SKM-1 treated with dmso at 0.1 percent for 144 hours (cell line): ENCODE measurements around the gene FAM110A.
A peak's percentile ranks its signal among the peaks of the same experiment; 100 is the strongest.
"Not testable (repeated sequence)": the region's sequence is repeated elsewhere in the genome, so short reads cannot be mapped to it uniquely, and the experiment has no call there.

Experiments used
- DNase-seq: peaks from one replicate; lab custom pipeline; 2025; ENCODE audit not compliant: unreplicated experiment; lab: John Stamatoyannopoulos, UW

Gene FAM110A

DNA sequence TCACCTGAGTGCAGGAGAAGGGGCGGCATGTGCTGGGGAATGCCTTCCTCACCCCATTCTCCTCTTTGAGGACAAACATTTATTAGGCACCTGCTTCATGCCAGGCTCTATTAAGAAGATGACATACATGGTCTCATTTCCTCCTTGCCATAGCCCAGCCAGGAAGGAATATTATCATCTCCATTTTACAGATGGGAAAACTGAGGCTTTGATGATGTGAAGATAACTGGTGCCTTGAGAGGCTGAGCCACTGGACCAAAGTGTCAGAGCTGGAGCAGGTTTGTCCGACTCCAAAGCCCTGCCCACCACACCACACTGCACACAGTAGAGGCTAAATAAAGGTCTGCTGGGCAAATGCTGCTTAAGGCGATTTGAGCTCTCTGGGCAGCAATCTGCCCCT is 37.2 kb downstream of the FAM110A start:
- DNase-seq: no peak

DNA sequence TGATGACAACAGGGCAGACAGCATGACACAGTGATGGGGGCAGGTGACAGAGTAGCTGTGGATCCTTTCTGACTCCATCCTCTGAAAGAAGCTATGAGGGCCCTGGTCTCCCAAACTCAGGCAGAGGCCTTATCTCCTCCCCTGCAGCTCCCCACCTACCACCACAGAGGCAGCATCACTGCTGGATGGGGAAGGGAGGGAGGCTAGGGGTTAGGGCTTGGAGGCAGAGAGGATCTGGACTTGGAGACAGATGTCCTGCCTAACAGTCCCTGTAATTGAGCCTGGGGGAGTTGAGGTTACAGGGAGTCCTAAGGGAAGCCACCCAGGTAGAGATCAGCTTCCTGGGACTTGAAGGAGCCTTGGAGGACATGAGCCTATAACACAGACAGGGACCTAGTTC is 37.9 kb downstream of the FAM110A start:
- no peak for DNase-seq

DNA sequence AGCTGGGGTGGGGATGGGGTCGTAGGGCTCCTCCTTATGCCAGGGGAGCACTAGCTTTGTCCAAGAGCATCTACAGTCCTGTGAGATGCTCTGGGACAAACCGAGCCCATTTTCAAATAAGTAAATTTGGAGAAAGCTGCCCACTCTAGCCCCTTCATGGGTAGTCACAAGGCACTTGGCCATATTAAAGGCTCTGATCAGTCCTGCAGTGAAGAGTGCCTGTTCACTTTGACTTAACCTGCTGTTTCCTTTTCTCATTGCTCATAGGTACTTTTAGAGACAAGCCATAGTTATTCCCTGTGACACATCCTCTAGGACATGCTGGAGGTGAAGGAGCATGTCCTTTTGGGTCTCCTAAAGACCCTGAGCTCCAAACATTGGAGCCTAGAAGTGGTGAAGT is 38.4 kb downstream of the FAM110A start:
- no peak for DNase-seq

DNA sequence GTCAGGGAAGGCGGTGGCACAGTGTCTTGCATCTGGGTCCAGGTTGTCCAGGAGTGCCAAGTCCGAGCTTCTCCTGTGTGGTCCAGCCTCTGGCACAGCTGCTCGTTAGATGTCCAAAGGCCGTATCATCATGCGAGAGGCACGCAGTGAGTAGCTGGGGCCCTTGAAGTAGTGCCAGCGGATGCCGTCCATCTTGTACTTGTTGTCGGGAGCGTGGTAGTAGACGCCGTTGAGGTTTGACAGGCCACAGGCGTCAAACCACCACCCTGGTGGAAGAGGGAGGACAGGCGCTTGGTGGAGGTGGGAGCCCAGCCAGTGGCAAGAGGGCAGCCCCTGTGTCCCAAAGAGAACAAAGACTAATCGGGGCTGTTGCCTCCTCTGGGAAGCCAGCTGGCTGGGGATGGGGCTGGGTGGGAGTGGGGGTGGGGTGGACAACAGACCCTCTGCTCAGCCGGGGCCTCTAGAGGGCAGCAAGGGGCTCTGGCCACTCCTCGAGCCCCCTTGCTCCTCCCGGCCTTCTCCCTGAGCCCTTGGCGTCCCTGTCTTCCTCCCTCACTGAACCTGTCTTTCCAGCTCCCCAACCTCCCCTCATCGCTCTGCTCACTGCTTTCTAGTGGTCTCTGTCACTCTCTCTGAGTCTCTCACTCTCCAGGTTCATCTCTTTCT is 39.5 kb downstream of the FAM110A start:
- DNase-seq: no peak

DNA sequence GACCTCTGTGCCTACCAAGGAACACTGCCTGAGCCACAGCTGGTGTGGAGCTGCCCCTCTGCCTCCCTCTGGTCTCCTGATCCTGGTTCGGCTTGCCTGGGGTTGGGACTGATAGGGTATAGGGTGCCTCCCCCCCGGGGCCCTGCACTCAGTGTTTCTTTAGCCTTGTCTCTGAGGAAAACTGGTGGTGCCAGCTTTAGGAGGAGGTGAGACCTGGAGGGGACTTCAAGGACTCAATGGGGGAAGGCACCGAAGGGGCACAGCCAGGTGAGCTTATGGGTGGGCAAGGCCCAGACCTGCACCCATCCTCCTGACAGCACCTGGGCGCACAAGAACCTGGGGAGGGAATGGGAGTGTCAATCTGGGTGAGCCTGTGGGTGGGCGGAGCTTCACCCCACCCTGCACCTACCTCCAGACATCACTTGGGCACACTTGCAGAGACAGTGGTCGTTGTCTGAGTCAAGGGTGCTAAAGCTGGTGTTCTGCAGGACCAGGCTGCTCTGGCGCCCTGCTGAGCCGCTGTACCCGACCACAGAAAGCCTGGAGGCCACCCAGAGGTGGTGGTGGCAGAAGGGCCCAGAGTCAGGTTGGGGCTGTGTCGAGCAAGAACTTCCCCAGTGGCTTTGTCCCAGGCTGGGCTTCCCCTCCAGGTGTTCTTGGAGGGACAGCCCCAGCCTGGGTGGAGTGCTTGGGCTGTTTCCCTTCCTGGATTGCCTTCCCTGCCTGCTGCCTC is 40.5 kb downstream of the FAM110A start:
- DNase-seq: no peak

DNA sequence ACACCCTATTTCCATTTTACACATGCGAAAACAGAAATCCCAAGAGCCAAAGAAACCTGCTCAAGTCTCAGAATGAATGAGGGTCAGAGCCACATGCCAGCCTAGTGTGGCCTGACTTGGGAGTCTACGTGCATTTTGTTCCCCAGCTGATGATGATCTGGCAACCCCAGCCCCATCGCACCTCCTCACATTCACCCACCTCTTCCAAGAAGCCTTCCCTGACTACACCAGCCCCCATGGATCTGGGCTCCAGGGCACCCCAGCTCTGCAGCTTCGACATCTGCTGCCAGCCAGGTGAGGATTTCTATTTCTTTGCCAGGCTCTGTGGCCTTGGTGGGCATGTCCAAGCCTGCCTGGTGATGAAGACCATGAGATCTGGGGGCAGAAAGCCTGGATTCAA is 41.6 kb downstream of the FAM110A start:
- no peak for DNase-seq

DNA sequence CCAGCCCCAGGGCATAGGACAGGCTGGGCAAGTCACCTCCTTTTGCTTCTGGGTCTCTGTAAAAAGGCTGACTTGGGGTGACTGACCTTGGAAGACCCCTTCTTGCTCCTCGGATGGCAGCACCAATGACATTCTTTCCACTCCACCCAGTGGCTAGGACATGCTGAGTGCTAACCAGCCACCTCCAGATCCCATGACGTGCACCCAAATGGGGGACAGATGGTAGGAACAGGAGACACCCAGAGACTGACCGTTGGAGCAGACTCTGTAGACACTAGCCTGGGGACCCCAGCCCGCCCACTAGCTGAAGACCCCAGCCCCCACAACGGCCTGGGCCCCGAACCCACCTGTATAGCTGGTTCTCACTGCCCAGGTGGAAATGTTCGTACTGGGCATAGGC is 44.3 kb downstream of the FAM110A start:
- no peak for DNase-seq

DNA sequence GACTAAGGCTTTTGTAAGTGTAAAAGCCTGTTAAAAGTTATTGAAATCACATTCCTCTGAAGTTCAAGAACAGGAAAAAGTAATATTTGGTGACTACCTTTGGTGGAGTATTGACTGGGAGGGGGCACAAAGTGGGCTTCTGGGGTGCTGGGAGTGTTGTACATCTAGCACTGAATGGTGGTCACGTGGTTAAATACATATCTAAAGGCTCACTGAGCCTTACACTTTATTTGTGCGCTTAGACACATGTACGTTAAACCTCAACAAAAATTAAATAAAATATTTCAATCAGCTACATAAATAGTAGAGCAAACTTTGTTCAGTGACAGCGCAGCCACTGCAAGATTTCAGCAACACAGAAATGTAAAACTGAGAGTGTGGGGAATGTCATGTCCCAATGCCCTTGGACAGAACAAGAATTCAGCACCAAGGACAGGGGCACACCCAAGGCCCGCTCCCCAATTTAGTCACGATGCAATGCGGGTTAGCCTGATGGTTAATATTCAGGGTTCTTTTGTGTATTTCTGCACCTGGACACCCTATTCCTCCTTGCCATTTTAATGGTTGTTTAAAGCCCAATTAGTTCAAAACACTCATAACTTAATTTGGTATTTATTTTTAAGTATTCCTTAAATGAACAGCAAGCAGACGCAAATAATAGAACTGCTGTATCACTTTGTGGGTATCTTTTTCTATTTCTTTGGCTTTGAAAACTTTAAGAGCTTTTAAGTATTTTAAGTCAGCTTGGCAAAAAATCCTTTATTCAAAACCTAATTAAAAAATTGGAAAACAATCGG is 45.2 kb downstream of the FAM110A start:
- DNase-seq: no peak

DNA sequence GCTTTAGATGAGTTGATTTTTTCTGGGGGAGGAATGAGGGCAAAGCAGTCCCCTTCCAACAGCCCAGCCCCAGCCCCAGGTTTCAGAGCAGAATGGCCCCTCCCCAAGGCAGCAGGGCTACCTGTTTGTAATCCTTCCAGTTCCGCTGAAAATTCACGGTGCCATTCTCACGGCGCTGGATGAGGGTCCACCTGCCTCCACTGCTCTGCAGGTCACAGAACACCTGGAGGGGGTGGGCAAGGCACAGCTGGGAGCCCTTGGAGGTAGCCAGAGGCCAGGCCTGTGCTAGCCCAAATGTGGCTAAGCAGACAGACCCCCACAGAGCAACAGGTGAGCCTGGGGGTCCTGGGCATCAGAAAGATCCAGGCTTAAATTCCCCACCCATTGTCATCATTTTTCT is 46.1 kb downstream of the FAM110A start:
- no peak for DNase-seq

DNA sequence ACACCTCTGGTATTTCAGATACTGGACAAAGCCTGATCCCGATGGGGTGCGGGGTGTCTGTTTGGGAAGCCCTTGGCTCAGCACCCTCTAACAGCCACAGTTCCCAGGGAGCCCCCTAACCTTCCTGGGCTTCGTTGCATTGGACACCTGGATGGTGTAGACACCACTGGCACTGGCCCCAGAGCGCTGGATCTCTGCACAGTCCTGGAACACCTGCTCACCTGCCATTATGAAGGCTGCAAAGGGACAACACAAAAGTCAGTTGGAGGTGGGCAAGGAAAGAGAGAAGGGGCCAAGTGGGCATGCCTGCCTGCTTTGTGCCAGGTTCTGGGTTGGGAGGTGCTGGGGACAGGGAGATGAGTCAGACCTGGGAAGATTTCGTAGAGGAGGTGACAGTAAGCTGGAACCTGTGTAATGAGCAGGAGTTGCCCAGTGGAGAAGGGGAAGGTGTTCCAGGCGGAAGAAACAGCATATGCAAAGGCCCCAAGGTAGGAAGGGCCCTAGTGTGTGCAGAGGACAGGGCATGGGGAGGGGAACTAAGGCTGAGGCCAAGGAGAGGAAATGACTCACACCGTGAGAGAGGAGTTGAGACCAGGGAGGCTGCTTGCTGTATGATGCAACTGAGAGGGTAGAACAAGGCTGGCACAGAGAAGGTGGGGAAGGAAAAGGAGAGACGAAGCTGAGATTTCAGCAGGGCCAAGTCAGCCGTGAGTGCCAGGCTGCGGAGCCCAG is 47.7 kb downstream of the FAM110A start:
- DNase-seq: peak; percentile 47

DNA sequence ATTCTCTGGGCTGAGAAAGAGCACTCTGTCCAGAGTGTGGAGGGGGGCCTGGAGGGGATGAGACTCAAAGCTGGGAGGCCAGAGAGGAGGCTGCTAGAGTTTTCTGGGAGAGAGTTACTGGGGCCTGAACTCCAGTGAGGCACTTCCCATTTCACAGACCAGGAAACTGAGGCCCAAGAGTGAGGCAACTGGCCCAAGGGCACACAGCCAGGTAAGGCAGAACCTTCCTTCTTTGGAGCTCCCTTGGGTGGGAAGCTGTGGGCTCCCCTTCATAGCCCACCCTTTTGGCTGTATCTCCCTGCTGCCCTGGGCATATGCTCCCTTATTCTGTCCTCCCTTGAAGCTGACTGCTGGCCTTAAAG is 48.2 kb downstream of the FAM110A start:
- DNase-seq: no peak

DNA sequence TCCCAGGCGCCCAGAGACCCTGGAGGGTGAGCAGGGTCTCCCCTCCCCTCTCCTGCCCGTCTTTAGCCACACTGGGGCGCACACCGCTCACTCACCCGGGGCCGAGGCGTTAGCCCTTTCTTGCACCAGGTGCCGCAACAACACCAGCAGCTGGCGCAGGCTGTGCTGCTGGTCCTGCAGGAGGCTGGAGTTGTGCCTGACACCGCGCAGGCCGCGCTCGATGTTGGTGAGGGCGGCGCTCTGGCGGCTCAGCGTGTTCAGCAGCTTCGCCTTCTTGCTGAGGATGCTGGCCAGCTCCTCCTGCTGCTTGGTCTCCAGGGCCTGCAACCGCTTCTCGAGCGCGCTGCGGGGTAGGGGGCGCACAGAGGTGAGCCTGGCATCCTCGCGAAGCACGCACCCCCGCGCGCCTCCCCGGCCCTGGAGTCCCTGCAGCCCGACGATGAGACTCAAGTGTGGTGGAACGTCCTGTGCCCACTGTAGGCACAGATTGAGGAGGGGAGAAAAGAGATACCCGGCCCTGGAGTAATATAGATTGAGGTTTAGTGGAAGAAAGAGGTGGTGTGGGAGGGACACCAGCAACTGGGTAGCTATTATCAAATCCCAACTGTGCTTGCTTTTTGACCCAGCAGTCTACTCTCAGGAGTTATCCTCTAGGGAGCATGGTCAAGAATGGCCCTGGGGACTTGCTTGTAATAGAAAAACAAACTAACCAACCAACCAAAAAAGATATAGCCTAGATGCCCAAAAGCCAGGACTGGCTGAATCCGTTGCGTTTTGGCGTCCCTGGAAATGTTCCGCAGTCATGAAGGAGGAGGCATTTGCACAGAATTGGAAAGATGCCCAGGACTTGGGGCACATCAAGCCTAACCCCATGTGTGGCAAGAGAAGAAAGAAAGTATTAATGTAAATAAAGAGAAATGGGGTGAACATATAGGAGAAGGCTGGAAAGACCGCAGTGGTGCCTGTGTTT is 51.8 kb downstream of the FAM110A start:
- DNase-seq: no peak

DNA sequence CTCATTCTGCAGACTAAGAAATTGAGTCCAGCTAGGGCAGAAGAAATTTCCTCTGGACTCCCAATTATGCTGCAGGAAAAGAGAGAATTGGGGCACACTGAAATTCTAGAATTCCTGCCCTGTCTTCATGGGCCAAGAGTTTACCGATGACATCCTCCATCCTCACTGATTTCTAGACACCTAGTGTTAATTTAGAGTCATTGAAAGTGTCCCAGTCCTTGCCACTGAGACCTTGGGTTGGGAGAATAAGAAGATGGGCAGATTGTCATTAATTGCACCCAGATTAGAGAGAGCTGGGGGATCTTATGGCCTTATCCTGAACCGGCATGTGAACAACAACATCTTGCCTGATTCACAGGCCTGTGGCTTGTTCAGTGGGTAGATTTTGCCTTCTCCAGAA is 53.6 kb downstream of the FAM110A start:
- no peak for DNase-seq

DNA sequence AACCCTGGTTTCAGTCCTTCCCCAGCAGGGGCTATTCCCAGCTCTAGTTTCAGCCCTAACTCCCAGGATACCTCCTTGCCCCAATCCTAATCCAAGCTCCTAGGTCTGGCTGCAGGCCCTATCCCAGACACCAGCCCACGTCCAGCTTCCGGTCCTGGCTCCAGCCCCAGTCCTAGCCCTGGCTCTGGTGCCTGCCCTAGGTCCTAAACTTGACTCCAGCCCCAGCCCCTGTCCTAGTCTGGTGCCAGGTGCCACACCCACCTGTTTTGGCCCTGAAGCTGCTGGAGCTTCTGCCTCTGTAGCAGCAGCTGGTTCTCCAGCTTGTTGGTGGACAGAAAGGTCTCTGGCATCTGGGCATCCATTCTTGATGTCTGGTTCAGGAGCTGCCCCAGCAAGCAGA is 54.5 kb downstream of the FAM110A start:
- DNase-seq: no peak

DNA sequence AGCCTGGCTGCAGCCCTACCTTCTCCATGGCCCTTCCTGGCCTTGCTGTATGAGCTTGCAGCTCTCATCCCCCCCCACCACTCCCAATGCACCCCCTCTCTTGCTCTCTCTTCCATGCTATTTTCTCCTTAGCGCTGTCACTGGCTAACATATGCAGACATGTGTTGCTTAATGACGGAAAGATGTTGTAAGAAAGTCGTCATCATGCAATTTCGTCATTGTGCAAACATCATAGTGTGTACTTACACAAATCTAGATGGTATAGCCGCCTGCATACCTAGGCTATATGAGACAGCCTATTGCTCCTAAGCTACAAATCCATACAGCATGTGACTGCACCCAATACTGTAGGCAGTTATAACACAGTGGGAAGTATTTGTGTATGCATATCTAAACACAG is 55.6 kb downstream of the FAM110A start:
- DNase-seq: no peak

DNA sequence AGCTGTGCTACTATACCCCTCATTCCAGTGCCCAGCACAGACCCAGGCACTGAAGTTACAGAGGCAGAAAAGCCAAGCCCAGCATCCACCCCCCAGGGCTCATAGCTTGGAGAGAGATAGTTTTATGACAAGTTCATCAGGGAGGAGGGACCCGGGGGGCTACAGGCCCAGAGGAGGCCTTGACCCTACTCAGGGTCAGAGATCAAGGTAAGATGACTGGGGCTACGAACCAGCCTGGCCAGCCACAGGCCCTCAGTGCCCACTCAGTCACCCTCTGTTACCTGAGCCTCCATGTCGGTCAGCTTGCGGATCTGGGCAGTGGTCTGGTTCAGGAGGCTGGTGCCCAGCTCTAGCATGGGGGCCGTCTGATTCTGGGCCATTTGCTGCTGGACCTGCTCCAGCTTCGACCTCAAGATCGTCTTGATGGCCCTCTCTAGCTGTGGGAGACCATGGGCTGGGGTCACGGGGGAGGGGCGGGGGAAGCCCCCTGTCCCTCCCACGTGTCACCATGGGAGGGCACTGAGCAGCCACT is 56.5 kb downstream of the FAM110A start:
- no peak for DNase-seq

DNA sequence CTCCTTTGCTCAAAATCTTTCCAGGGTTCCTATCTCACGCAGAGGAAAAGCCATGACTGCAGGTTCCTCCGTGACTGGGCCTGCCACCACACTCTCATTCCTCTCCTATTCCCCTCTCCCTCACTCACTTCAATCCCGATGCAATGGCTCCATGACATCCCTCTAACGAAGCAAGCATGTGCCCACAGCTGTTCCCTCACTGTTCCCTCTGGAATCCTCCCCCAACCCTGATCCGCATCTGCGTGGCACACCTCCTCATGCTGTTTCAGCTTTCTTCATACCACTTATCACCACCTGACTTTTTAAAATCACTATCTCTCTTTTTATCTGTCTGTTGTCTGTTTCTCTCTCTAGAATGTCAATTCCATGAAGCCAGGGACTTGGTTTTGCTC is 57.1 kb downstream of the FAM110A start:
- no peak for DNase-seq

DNA sequence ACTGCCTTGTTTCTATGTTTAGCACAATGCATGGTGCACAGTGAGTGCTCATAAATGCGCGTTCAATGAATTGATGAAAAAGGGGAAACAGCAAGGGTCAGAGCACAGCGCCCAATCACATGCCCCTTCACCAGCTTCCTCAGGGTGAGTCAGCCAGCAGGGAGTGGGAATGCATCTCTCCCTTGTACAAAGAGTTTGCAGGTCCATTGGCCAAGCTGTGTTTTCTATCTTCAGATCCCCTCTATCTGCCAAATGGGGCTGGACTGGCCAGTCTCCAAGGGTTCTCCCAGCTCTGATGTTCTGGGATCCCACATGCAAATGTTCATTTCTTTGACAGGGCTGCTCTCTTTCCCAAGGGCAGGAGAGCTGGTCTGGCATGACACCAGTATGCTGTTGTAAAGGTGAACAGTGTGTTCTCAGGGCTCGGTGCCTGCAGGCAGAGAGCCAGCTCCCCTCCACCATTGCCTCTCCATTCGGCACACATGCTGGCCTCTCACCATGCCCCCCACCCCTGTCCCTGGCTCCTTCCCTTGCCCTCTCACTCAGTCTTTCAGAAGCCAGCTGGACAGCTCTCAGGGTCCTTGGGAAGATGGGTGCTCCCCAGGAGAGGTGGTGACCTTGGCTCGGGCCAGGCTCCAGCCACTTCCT is 57.7 kb downstream of the FAM110A start:
- DNase-seq: no peak

DNA sequence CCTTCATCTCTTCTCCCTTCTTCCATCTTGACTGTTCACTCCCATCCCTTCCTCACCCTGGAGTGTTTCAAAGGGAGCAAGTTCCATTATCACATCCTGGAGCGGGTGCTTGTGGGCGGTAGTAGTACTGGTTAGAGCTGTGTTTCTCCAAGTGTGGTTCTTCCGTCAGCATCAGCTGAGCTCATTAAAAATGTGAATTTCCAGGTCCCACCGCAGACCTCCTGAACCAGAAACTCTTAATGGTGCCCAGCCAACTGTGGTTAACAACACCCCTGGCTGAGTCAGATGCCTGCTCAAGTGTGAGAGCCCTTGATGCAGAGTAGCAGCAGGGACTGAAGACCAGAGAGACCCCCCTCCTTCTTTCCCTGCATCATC is 58.2 kb downstream of the FAM110A start:
- DNase-seq: no peak

DNA sequence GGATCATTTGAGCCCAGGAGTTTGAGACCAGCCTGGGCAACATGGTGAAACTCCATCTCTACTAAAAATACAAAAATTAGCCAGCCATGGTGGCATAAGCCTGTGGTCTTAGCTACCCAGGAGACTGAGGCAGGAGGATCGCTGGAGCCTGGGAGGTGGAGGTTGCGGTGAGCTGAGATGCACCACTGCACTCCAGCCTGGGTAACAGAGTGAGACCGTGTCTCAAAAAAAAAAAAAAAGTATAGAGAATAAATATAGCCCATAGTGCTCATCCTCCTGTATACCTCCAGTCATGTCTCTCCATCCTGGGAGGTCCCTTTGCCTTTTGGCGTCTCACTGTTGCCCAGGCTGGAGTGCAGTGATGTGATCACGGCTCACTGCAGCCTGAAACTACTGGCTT is 58.9 kb downstream of the FAM110A start:
- DNase-seq: not testable (repeated sequence)
